Measurements from ENCODE around the gene STARD7.

- no peak for TF ChIP-seq CTCF (IDR thresholded peaks at IDR 0.05; ENCODE audit: low read depth, low read length, missing input control)
- TF ChIP-seq SP1 (IDR thresholded peaks at IDR 0.05) = no peak
- TF ChIP-seq FOXA1 (IDR thresholded peaks at IDR 0.05) = no peak
- TF ChIP-seq YY1 (IDR thresholded peaks at IDR 0.05) = no peak
- TF ChIP-seq RAD21 (IDR thresholded peaks at IDR 0.05) = no peak
- no peak for TF ChIP-seq GABPA (IDR thresholded peaks at IDR 0.05 in 1 of 2, conservative IDR thresholded peaks at IDR 0.05 in 1 of 2)
Measured at GRCh38 chr2:96197546-96198255, 10.9 kb downstream of the STARD7 start.

Measured in liver (tissue), 3 donors.